T-helper 1 cell treated with Interleukin-12 subunit alpha and Interleukin-12 subunit beta and Interleukin-4 antibody, amounts not matched to agents 30 ng/mL and 1 ng/mL, for 36 hours (primary cell): Measurements from ENCODE around the gene PABPN1. TPM values are rescaled to one million over a fixed set of nuclear protein-coding genes. Genes with fewer than 3 reads are reported as not detected.
"Not testable (repeated sequence)": the region's sequence is repeated elsewhere in the genome, so short reads cannot be mapped to it uniquely, and the experiment has no call there.

Experiments used
- intact Hi-C: fragments of 100-400 bp; cut with micrococcal nuclease; formaldehyde crosslinking; loops from one replicate; pipeline ENCODE4 v1.15.1; 2024
- total RNA-seq: library from RNA; stranded (reverse); gene quantifications from 2 replicates; pipeline ENCODE4 v1.2.3, GENCODE V29; 2022

Gene PABPN1, protein sequence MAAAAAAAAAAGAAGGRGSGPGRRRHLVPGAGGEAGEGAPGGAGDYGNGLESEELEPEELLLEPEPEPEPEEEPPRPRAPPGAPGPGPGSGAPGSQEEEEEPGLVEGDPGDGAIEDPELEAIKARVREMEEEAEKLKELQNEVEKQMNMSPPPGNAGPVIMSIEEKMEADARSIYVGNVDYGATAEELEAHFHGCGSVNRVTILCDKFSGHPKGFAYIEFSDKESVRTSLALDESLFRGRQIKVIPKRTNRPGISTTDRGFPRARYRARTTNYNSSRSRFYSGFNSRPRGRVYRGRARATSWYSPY
- total RNA-seq = 193 TPM in 2 replicates

DNA sequence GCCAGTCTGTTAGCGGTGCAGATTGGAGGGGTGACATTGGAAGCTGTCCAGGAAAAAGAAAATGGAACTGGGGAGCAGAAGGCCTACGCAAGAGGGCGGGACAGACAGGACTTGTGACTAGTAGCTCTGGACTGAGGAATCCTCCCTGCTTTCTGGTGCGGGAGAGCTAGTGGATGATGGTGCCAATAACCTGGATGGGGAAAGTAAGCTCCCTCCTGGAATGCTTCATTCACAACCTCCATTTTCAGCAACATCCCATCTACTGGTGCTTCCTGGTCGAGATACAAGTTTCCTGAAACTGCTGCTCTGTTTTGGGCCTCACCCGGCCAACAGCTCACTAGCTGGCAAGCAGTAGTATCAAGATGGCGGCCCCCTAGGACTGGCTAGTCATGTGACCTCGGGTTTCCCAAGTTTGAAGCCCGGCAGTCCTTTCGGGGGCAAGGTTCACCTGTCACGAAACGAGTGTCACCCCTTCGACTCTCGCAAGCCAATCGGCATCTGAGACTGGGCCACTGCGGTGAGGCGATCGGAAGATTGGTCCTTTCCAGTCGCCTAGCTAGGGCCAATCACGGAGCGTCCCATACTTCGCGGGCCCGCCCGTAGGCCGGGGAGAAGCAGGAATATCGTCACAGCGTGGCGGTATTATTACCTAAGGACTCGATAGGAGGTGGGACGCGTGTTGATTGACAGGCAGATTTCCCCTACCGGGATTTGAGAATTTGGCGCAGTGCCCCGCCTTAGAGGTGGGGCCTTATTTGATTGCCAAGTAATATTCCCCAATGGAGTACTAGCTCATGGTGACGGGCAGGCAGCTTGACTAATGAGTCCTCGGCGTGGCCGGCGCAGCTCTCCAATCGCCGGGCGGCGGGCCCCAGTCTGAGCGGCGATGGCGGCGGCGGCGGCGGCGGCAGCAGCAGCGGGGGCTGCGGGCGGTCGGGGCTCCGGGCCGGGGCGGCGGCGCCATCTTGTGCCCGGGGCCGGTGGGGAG is at the start of gene PABPN1:
TSS of gene PABPN1 (plus strand) at position 874 of the 988 bp plus-strand sequence. CDS start at position 887, 13 bp downstream.
- intact Hi-C loops = loop anchor here (1.0 to 10.0 kb wide), 15 partner anchors 20 to 1354 kb away; partner anchors contain the start of genes ACIN1, C14orf119, CHMP4A and DAD1

DNA sequence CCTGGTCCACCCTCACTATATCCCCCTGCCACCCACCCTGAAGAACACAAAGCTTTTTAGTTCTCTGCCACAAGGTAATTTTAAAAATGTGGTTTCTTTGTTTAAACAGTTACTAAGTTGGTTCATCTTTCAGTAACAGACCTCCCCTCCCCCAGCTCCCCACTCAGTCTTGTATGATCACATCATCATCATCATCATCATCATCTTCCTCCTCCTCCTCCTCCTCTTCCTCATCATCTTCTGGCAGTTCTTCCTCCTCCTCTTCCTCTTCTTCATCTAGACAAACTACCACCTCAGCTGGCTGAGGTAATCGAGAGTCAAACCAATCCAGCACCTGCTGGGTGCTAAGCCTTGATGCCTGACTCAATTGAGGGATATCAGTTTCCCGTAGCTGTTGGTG is 45.8 kb upstream of the PABPN1 start:
- intact Hi-C loops = no loop called here

DNA sequence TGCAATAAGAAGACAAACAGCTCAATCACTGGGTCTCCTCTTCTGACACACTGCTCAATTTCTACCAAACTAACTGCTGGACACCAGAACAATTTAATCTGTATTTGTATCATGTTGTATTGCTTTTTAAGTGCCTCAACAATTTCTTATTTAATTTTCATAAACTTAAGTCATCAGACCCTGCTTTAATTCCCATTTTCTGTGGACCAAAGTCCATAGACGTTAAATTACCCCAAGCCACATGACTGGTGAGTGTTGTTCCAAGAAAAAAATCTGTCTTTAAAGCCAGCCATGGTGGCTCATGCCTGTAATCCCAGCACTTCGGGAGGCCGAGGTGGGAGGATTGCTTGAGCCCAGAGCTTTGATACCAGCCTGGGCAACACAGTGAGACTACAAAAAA is 44.1 kb upstream of the PABPN1 start:
- intact Hi-C loops = no loop called here

DNA sequence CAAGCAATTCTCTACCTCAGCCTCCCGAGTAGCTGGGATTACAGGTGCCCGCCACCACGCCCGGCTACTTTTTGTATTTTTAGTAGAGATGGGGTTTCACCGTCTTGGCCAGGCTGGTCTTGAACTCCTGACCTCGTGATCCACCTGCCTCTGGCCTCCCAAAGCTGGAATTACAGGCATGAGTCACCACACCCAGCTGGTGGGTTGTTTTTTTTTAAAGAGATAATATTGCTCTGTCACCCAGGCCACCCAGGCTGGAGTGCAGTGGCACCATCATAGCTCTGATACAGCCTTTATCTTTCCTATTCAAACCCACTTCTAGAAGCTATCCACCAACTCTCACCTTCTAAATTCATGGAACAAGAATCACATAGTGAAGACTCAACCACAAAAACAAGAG is 43.3 kb upstream of the PABPN1 start:
- intact Hi-C loops = not testable (repeated sequence)

DNA sequence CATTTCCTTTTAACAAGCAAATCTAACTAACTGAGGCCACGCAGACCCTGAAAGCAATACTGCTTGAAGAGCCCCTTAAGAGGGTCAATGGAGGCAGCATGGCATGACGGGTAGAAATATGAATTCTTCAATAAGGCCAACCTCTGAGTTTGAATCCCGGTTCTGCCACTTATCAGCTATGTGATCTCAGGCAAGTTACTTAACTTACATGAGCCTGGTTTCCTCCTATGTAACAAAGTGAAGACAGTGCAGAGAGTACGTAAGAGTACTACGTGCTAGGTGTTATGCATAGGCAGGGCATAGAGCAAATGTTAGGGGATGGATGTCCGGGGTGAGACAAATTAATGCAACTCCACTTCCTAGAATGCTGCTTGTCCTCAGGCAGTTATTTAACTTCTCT is 40.0 kb upstream of the PABPN1 start:
- intact Hi-C loops = no loop called here

DNA sequence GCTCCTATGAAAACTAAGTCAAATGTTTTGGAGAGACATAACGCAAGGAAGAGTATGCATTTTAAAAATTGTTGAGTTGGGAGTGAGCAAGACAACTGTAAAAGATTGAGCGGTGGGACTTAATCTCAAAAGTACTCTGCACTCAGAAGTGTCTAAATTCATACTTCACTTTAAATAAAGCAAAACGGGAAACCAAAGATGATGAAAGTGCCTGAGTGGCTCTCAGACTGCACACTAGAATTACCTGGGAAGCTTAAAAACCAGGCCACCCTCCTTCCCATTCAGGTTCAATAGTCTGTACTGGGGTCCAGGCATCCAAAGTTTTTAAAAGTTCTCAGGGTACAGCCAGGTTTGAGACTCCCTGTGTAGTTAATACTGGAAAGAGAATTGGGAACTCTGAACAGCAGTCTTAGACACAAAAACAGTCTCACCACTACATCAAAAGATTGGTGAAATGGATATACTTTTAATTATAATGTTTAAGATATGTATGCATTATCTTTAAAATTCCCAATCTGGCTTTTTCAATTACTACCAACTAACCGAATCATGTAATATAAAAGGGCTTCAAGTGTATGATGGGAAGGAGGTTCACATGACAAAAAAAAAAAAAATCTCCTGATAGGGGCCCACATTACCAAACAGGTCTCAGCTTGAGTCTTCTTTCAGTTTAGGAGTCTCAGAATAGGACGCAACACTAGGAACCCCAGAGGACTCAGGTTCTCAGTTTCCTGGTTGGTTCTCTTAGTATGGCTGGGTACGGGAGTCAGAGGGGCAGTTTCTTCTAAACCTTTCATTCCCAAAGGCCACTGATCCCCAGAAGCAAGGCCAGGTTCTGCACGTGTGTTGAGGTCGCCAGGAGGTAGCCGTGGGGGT is 36.4 kb upstream of the PABPN1 start:
- intact Hi-C loops = loop anchor here (5.0 kb wide), 2 partner anchors 98 to 698 kb away; partner anchors contain the start of gene DAD1

DNA sequence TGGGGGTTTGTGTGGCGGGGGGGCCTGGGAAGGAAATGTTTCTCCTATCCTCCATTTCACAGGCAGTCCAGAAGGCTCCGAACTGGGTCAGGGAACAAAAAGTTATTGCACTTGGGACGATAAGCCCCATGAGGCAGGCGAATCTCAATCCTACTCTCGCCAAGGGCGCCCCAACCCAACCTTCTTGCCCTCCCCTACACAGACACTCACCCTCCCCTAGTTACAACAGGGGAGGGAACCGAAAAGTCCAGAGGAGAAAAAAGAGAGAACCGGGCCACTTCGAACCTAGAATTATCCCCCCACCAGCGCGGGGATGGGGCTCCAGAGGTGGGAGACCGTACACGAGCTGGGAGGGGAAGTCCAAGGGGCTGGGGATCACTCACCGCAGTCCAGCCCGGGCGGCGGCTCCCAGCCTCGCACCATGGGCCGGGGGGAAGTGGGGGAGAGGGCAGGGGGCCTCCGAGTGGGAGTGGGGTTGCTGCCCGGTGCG is 35.7 kb upstream of the PABPN1 start:
- intact Hi-C loops = loop anchor here (1.0 to 5.0 kb wide), 11 partner anchors 10 to 698 kb away; partner anchors contain the start of genes ACIN1, C14orf119, DAD1 and NGDN

DNA sequence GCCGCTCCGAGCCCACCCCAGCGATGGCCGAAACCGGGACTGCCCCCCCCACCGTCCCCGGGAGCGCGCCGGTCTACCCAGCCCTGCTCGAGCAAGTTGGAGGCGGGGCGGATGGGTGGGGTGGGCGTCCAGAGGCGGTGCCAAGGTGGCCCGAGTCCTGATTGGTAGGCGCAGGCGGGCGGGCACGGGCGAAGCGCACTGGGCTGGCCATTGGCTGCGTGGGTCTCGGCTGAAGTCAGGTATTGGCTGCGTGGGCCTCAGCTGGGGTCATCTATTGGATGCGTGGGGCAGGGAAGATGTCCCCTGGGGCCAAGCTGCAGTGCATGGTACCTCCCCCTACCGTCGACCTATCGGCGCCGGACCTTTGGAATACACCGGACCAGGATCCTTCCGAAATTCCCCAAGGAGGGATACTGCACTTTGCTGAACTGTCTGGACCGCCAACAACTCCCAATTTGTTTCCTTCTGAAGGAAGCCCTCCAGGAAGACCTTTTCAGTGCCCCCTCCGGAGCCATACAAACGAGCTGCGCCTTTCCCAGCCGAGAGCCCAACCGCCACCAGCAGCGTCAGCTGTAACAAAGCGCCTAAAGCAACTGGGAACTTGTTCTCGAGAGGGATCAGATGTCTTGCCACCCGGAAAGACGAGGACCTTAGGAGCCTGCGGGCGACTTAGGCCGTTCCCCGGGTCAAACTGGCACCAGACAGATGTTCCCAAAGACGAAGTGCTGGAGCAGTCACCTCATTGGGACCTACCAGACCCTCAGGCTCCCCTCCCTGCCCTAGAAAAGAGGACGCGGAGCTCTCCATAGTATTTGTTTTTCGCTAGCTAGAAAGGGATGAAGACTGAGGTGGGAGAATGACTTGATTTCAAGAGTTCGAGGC is 35.0 kb upstream of the PABPN1 start, which contains the start of gene HOMEZ:
TSS of gene HOMEZ (minus strand) at position 113 of the 882 bp plus-strand sequence. CDS start 180 bp downstream, outside the sequence.
- intact Hi-C loops = loop anchor here (1.0 to 5.0 kb wide), 11 partner anchors 9 to 699 kb away; partner anchors contain the start of genes ACIN1, C14orf119, DAD1 and NGDN

DNA sequence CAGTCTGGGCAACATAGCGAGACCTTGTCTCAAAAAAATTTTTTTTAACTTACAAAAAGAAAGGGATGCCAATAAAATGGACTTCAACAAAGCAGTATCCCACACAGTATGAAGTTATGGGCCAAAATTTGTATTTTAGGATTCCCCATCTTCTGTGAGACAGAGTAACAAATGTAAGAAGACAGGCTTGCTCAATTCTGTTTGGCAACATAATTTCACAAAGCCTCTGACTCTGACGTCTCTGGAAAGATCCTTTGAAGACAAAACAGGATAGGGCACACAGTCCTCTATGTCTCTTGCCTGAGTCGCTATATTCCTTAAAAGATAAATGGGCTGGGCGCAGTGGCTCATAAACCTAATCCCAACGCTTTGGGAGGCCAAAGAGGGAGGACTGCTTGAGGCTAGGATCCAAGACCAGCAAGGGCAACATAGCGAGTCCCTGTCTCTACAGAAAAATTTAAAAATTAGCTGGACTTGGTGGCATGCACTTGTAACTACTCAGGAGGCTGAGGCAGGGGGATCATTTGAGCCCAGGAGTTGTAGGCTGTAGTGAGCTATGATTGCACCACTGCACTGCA is 34.3 kb upstream of the PABPN1 start:
- intact Hi-C loops = loop anchor here (1.0 to 5.0 kb wide), 11 partner anchors 8 to 700 kb away; partner anchors contain the start of genes ACIN1, C14orf119, DAD1 and NGDN

DNA sequence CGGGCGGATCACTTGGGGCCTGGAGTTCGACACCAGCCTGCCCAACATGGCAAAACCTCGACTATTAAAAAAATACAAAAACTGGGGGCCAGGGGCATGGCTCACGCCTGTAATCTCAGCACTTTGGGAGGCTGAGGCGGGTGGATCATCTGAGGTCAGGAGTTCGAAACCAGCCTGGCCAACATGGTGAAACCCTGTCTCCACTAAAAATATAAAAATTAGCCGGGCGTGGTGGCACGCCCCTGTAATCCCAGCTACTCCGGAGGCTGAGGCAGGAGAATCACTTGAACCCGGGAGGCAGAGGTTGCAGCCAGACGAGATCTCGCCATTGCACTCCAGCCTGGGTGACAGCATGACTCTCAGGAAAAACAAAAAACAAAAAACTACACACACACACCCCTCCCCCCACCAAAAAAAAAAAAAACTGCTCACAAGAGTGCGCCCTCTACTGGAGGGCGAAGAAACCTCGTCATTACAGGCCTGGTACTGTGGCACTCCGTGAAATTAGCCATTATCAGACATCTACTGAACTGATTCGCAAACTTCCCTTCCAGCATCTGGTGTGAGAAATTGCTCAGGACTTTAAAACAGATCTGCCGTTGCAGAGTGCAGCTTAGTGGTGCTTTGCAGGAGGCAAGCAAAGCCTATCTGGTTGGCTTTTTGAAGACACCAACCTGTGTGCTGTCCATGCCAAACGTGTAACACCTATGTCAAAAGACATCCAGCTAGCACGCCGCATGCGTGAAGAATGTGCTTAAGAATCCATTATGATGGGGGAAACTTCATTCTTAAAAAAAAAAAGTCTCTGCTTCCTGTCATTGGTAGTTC is 26.3 kb upstream of the PABPN1 start:
- intact Hi-C loops = loop anchor here (1.0 to 2.0 kb wide), 5 partner anchors 9 to 309 kb away; partner anchors contain the start of genes HOMEZ and RNF212B

DNA sequence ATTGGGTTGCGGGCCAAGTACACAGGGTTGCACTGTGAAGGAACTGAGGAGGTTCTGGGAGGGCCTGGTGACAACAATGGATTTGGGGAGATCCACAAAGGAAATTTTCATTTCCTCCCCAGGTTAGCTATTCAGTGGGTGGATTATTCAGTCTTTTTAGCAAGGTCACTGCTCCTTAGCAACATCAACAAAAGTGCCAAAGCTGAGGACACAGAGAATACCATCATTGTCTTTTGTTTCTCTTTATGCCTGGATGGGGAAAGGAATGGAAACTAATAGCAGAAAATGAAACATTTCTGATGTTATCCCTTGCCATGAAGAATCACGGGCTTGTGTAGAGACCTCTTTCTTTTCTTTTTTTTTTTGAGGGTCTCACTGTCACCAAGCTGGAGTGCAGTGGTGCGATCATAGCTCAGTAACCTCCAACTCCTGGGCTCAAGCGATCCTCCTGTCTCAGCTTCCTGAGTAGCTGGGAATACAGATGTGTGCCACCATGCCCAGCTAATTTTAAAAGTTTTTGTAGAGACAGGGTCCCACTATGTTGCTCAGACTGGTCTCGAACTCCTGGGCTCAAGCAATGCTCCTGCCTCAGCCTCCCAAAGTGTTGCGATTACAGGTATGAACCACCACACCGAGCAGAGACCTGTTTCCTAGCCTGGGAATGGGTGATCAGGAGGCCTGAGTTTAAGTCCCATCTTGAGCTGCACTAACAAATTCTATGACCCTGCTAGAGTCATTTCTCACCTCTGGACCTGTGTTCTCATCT is 25.1 kb upstream of the PABPN1 start:
- intact Hi-C loops = no loop called here

DNA sequence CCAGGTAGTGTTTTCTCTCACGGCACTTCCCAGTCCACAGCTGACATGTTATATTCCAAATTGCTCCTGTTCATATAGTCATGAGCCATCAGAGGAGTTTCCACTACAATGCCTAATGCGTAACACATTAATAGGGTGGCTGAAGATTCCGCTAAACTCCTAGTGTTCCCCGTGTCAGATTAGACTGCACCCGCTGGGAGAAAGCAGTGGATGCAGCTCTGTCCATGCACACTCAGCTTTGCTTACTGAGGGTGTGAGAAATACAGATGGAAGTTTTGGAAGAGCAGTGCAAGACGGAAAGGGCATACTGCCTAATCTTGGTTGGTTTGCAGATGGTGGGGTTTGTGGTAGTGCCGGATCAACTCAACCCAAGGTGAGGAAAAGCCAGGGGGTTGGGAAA is 24.2 kb upstream of the PABPN1 start:
- intact Hi-C loops = no loop called here

DNA sequence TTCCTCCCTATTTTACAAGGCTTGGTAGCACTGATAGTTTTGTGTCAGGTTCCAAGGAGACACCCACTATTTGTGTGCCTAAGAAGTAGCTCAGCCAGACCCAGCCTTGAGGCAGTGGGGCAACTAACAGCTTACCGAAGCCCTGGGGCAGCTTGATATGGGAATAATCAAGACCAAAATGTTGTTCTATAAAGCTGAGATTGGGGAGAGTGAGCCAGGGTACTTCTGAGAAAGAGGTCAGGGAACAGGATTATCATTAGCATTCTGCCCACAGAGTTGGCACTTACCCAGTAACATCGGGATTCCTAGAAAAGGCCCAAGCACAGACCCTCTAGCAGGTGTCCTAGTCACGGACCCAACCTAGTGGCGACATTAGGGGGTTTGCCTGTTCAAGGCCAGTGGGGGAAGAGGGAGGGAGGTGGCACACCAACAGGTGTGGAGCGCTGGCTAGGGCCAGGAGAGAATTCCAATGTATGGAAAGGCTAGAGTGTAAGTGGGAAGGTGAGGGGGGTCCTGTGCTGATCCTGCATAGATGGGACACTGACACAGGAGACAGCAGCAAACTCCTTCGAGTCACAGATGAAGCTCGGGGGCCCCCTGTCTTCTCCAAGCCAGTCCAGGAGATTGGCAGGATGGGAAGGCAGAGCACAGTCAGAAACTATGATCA is 23.5 kb upstream of the PABPN1 start:
- intact Hi-C loops = no loop called here

DNA sequence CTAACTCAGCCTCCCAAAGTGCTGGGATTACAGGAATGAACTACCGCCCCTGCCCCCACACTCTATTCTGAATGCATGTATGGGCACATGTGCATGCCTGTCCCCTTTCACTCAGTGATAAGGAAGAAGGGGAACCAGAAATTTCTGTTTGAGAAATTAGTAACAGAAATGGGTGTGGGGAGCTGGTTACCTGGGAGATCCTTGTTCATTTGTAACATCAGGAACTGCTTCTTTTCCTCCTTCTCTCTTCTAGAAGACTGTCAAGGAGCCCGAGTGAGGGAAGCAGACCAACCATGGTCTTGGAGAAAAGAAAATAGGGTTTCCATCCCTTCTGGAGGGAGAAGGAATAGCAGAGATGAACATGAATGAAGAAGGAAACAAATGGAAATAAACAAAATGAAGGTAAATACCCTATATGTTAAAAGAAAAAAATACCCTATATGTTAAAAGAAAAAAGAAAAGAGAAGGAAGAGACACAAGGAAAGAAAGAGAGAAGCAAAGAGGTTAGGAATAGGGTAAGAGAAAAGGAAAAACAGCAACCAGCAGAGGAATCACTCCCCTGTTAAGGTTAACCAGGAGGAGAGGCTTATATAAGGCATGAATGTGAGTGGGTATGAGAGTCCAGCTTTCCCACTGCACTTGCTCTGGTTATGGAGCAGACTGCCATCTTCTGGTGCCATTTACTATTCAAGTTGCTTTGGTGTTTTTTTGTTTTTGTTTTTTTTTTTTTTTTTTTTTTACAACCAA is 21.9 kb upstream of the PABPN1 start:
- intact Hi-C loops = loop anchor here (1.0 kb wide), 1 partner anchor 34 kb away; no protein-coding TSS in a partner anchor

DNA sequence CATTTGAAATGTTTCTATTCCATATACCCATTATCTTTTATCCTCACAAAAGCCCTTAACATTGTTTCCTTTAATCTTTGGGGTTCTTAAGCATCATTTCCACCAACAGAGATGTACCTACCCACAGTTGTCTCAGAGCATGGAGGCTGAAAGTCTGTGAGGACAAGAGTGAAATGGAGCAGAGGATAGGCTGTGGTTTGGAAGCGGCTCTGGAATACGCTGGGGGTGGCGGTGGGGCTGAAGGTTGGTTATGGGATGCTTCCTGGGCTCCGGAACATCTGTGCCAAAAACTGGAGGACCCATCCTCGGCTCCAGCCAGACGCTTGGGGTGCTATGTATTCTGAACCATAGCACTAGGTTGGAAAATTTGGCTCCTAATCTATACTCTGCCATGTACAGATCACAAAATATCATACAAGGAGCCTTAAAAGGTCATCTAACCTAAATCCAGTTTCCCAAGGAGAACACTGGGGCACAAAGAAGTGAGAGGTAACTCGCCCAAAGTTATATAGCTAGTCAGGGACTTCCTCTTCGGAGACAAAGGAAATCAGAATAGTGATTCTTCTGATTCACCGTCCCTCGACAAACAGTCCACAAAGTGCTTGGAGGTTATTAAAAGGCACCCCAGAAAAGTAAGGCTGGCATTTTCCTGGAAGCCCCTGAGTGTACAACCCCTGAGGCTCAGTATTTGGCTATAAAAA is 21.1 kb upstream of the PABPN1 start:
- intact Hi-C loops = loop anchor here (1.0 to 10.0 kb wide), 9 partner anchors 35 to 1918 kb away; partner anchors contain the start of genes EMC9, METTL3, PRMT5 and PSME2
